Colonic mucosa (tissue), 4 donors: ENCODE measurements around the gene COMT. TPM values are rescaled to one million over a fixed set of nuclear protein-coding genes. Genes with fewer than 3 reads are reported as not detected.

Source experiments
- DNase-seq: peaks from one replicate; pipeline ENCODE4 v3.0.0-alpha.2; 2020
- H3K27ac ChIP-seq: fragments of 200-600 bp; one replicate; pipeline ENCODE4 v1.8.0; 2021
- H3K27me3 ChIP-seq: fragments of 200-600 bp; one replicate; pipeline ENCODE4 v1.8.0; 2021
- H3K36me3 ChIP-seq: fragments of 200-600 bp; one replicate; pipeline ENCODE4 v1.8.0; 2021
- H3K4me1 ChIP-seq: fragments of 200-600 bp; one replicate; pipeline ENCODE4 v1.8.0; 2021; ENCODE audit warnings: mild to moderate bottlenecking
- H3K4me3 ChIP-seq: fragments of 200-600 bp; one replicate; pipeline ENCODE4 v1.8.0; 2021
- H3K9ac ChIP-seq, 2 donors: one replicate each; pipeline ENCODE4 v1.7.0; 2013; ENCODE audit warnings: control low read depth in 2 of 2, low read depth in 2 of 2, low read length in 2 of 2
- H3K9me3 ChIP-seq: fragments of 200-600 bp; one replicate; pipeline ENCODE4 v1.8.0; 2021
- CTCF ChIP-seq: fragments of 200-600 bp; IDR thresholded peaks from one replicate; pipeline ENCODE4 v1.8.0; 2022; ENCODE audit warnings: antibody characterized with exemption, mild to moderate bottlenecking
- intact Hi-C: fragments of 100-400 bp; cut with DNase I; formaldehyde crosslinking; loops from one replicate; pipeline ENCODE4 v1.14.1; 2022
- total RNA-seq, 2 donors: library from RNA; stranded (reverse); fragmentation: NEBNext Ultra II Directional in 1 of 2; extraction: Animal tissue kit (Norgen Biotek cat#: 25700) in 1 of 2; gene quantifications; one replicate each; pipeline ENCODE4 v1.2.1, GENCODE V29; 2021
- donor health status: healthy.
- donor health status: DM: no; HTN: no; CAD: no.
- donor health status: DM: no; HTN: no; CAD: no.

COMT gene
- total RNA-seq, 2 donors from 2014 or later: 70.0 to 125 TPM

DNA sequence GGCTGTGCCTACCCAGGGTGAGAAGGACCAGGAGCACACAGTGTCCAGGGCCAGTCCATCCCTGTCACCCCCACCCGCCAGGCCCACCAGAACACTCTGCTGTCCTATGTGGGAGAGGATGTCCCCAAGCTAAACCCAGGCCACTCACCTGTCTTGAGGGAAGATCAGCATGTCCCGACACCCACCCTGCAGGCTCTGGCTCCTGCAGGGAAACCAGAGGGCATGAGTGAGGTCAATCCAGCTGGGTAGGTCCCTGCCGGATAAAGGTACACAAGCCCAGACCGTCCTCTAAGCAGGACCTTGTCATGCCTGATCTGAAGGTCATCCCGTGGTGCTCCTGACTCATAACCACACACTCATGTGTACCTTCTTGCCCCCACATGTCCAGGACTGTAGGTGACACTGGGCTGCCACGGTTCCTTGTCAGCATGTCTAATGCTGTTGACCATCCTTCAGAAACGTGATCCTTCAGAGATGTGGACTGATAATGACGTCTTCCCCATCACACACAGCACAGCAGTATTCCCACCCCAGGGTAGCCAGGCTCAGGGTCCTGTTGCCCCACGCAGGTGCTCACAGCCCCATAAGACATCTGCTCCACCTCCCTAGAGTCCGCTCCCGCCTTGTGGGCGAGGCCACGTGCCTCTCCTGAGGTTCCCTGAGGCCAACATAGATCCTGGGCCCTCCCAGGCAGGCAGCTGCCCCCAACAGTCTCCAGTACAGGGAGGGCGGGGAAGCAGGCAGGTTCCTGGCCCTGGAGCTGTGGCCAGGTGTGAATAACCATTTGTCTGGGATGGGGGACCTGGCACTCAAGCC is 68.9 kb downstream of the COMT start:
- Histone ChIP-seq H3K9me3 (no peaks in the 10 kb centered on the region), H3K27ac (no peak overlapping the region), H3K27me3 (no peaks in the 10 kb centered on the region), H3K36me3 (no peaks in the 10 kb centered on the region), H3K4me1 (no peaks in the 10 kb centered on the region), H3K4me3 (no peak overlapping the region), H3K9ac (no peak overlapping the region)
- no peak for TF ChIP-seq CTCF
- intact Hi-C loops: no loop called here
- no peak for DNase-seq

DNA sequence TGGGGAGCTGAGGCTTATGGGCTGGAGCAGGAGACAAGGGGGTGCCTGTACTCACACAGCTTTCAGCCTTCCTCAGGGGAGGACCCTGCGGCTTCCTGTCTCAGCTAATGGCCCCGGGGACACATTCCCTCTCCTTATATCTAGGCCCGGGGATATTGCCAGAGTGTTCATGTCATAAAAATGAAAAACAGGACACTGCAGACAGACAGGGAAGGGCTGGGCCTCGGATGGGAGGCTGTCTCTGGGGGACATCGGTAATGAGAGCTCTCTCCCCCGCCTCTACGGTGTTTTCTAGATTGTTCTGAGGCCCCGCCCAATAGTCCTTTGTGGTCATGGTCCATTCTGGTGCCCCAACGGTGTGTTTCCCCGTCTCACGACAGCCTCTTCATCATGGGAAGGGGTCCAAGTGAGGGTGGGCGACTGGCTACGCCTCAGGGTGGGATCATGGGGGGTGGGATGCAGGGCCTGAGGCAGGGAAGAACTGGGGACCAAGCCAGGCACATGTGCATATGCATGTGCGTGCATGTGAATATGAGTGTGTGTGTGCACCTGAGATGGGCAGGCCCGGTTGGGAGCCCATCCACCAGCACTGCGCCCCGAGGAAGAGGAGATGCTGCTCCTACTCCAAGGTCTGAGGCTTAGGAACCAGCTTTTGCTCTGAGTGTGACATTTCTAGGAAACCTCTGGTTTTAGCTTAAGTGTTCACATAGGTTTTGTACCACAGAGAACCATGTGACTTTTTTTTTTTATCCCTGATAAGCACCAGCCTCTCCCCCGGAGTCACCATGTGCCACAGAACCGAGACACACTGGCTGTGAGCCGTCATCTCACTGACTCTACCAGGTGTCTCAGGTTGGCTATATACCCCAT is 69.8 kb downstream of the COMT start:
- Histone ChIP-seq H3K9ac (no peak overlapping the region), H3K27me3 (no peaks in the 10 kb centered on the region), H3K9me3 (no peaks in the 10 kb centered on the region), H3K36me3 (no peaks in the 10 kb centered on the region), H3K4me1 (no peaks in the 10 kb centered on the region), H3K27ac (no peak overlapping the region), H3K4me3 (no peak overlapping the region)
- DNase-seq: no peak
- intact Hi-C loops: no loop called here
- no peak for TF ChIP-seq CTCF

DNA sequence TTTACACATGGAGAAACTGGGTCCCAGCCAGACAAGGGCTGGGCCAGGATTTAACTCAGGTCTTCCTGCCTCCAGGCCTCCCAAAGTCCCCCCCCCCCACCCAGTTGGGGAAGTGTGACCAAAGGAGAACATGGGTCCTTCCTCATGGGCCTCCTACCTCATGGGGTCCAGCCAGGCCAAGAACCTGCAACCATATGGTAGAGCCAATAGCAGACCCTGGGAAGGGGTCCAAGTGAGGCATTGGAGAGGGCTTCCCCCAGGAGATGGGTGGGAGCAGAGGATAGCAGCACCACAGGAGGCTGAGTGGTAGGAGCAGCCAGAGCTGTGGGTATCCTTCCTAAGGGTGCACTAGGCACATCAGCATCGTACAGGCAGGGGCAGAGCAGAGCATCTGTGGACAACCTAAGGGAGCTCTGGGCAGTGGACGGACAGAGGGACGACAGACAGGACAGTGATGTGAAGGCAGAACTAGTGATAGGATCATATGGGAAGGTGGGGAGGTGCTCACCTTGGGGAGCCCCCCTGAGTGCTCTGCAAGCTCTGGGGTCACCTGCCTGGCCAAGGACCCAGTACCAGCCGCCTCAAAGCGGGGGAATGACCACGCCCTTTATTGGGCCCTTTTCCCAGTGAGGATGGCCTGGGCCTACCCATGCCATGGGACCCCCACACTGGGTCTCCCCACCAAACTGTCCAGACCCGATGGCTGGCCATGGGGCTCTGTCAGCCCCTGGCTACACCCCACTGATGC is 70.6 kb downstream of the COMT start:
- H3K4me3 ChIP-seq: no peak overlapping the region
- no peaks in the 10 kb centered on the region for H3K36me3 ChIP-seq
- H3K27ac ChIP-seq: no peak overlapping the region
- TF ChIP-seq CTCF: no peak
- H3K4me1 ChIP-seq: no peaks in the 10 kb centered on the region
- no peaks in the 10 kb centered on the region for H3K27me3 ChIP-seq
- no peak overlapping the region for H3K9ac ChIP-seq
- intact Hi-C loops: loop anchor here (2.0 kb wide), 1 partner anchor 41 kb away; no protein-coding TSS in a partner anchor
- no peak for DNase-seq
- H3K9me3 ChIP-seq: no peaks in the 10 kb centered on the region

- Histone ChIP-seq H3K27ac (no peak overlapping the region), H3K36me3 (no peaks in the 10 kb centered on the region), H3K9me3 (no peaks in the 10 kb centered on the region), H3K27me3 (no peaks in the 10 kb centered on the region), H3K9ac (no peak overlapping the region), H3K4me3 (no peak overlapping the region), H3K4me1 (no peaks in the 10 kb centered on the region)
- DNase-seq: no peak
- intact Hi-C loops: loop anchor here (2.0 kb wide), 1 partner anchor 42 kb away; no protein-coding TSS in a partner anchor
- no peak for TF ChIP-seq CTCF
Measured at GRCh38 chr22:20012741-20013331, 71.3 kb downstream of the COMT start.
